HG03521 (cell line): ENCODE results near the gene ZNF14.
"Not testable (repeated sequence)": the region's sequence is repeated elsewhere in the genome, so short reads cannot be mapped to it uniquely, and the experiment has no call there.

ENCODE experiments used
- ATAC-seq: cut with Tn5 transposase; IDR thresholded peaks from one replicate; pipeline ENCODE4 v1.9.1; 2021; ENCODE audit warnings: mild to moderate bottlenecking, moderate library complexity; ENCODE audit not compliant: unreplicated experiment

ZNF14 gene

GRCh38 chr19:19732579-19733501 lies at the start of gene ZNF14:
ZNF14 (minus strand) TSS chr19:19733112; CDS start chr19:19732958, 154 bp downstream.
- peak; percentile 99 for ATAC-seq

DNA sequence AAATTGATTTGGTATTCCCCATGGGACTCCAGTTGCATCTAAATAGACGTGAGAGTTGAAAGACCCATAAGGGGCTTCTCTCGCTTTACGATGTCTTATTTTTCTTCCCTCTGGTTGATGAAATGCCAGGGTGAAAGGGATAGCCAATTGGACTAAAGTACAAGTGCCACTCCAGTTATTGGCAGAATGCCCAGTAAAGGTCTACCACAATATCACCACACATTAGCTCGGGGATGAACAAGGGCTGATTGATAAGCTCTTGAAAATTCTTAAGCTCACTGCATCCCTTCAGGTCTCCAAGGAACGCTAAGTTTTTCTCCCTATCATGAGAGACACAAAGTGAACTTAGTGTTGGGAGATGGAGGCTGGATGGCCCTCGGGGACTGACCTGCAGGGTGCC lies 48.9 kb upstream of the ZNF14 start:
- ATAC-seq: not testable (repeated sequence)

GRCh38 chr19:19778666-19779065 lies 45.8 kb upstream of the ZNF14 start:
- ATAC-seq: no peak

DNA sequence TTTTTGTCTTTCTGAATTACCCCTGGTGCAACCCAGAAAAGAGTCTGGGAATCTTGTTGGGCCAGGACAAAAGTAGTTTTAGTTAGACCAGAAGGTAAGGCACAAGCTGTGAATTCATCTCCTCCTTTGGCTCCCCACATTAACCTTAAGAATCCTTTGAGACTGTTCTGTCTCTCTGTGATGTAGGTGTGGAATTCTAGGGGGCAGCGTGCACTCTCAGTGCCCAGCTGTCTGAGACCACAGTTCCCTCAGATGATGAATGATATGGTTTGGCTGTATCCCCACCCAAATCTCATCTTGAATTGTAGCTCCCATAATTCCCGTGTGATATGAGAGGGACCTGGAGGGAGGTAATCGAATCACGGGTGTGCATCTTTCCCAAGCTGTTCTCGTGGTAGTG lies 44.8 kb upstream of the ZNF14 start:
- ATAC-seq: no peak

- ATAC-seq: peak; percentile 96
These were observed 43.5 kb upstream of the ZNF14 start for GRCh38 chr19:19776206-19777008.

DNA sequence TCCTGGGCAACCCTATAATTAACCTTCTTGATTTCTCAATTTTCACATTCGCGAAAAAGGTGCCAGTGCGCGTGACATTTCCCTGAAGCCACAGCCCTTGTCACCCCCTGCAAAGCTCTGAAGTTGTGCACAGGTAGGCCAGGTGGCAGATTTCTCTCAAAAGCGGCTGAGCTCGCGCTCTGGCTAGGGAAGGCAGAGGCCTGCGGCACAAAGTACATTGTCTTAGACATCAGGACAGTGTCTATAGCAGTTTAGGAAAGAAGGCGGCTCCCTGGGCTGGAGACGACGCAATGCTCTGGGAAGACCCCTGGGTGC lies 42.9 kb upstream of the ZNF14 start:
- ATAC-seq: peak; percentile 1

- no peak for ATAC-seq
These were observed 41.6 kb upstream of the ZNF14 start for GRCh38 chr19:19774354-19775033.

DNA sequence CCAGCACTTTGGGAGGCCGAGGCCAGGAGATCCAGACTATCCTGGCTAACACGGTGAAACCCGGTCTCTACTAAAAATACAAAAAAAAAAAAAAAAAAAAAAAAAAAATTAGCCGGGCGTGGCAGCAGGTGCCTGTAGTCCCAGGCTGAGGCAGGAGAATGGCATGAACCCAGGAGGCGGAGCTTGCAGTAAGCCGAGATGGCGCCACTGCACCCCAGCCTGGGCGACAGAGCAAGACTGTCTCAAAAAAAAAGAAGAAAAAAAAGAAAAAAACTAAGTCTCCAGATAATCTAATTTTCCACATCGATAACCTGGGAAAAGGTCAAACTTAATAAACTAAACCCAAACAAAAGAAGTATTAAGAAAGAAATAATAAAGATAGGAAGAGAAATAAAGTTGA lies 39.1 kb upstream of the ZNF14 start:
- ATAC-seq: not testable (repeated sequence)

GRCh38 chr19:19769971-19770370 lies 37.1 kb upstream of the ZNF14 start:
- not testable (repeated sequence) for ATAC-seq

GRCh38 chr19:19758164-19758563 lies 25.3 kb upstream of the ZNF14 start:
- ATAC-seq: no peak

DNA sequence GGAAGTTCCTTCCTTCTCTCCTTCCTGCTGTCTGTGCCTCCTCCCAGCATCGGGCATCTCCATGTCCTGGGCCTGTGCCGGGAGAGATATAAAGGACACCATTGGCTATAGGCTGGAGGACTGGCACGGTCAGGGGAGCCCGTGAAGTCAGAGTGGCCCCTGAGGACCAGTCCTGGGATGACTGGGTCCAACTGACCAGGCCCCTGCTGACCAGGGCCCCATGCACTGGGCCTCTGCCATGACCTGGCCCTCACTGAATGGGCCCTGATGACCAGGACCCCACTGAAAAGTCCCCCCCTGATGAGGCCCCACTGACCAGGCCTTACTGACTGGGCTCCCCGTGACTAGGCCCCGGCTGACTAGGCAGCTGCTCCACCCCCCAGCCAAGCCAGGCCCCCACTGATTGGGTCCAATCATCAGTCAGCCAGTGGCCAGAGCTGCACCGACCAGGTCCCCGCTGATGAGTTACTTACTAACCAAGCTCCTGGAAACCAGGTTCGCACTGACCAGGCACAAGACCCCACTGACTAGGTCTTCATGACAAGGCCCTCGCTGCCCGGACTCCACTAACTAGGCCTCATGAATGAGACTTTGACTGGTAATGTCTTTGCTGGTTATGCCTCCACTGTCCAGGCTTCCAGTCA lies 20.0 kb upstream of the ZNF14 start:
- no peak for ATAC-seq

DNA sequence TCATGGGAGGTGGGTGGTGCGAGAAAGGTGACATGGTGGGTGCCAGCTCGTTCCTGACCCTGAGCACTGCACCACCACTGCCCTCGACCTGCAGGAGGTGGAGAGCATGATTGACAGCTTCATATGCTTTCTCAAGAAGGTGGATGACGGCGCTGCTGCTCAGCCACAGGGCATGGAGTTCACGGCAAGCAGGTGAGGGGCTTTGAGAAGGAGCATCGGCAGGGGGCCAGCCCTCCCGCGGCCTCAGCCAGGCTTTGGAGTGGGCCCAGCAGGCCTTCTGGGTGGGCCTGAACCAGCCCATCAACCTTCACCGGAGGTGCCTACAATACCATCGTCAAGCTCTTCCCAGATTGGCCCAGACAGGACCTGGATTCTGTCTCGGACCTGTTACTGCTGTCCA lies 18.9 kb upstream of the ZNF14 start:
- ATAC-seq: no peak

GRCh38 chr19:19750842-19751790 lies 18.2 kb upstream of the ZNF14 start:
- no peak for ATAC-seq

DNA sequence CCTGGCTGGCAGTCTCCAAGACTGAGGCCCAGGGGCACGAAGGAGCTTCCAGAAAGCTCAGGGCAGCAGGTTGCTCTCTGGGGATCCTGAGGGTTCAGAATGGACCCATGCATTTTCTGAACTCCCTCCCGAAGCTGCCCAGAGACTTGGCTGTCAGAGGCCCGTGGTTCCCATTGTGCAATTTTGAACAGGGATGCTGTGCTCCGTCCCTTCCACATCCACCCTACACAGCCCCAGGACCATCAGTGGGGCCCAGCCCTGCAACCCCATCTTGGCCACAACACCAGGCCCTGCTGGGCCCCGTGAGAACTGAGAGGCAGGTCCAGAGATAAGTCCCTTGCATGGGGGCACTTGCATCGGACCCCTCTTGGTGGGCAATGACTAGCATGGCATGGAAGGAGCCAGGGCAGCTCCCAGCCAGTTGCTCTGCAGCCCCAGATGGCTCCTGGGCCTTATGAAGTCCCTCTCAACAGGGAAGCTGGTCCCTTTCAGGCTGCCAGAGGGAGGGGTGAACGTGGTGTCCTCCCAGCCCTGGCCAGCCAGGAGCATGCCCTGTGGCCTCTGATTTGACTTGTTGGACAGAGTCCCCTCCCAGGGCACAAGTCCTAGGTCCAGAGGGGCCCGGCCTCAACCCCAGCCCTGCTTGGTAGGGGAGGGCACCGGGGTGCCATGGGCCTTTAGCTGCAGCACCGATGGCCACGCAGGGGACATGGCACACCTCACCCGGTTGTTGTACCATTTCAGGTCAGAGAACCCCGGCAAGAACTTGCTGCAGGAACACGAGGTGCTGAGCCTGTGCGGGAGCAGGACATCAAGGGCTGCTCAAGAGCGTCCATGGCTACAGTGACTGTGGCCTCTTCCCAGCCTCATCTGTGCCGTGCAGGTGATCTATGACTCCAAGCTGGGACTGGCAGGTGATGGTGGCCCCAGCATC lies 17.3 kb upstream of the ZNF14 start:
- ATAC-seq: no peak

GRCh38 chr19:19749117-19749907 lies 16.4 kb upstream of the ZNF14 start:
- ATAC-seq: no peak

GRCh38 chr19:19748249-19748938 lies 15.5 kb upstream of the ZNF14 start:
- ATAC-seq: no peak
